NB4 (cell line): ENCODE data around the gene CCNB1.

Experiments
- CTCF ChIP-seq: IDR thresholded peaks from one replicate; pipeline ENCODE4 v1.5.1; 2012; ENCODE audit warnings: low read depth, low read length
- MYC ChIP-seq: IDR thresholded peaks from 2 replicates; pipeline ENCODE4 v1.6.1; 2011; ENCODE audit warnings: low read depth, low read length
- POLR2A ChIP-seq: IDR thresholded peaks from 2 replicates; pipeline ENCODE4 v1.6.1; 2011; ENCODE audit warnings: mild to moderate bottlenecking; ENCODE audit not compliant: insufficient read length; ENCODE audit errors: extremely low read depth

GRCh38 chr5:69152731-69153130, 14.2 kb upstream of the CCNB1 start:
- no peak for TF ChIP-seq POLR2A
- no peak for TF ChIP-seq CTCF
- no peak for TF ChIP-seq MYC
